Stimulated activated naive CD8-positive, alpha-beta T cell treated with anti-CD3 and anti-CD28 coated beads, Interleukin-15, Interleukin-2, amounts not matched to agents 100 U/mL and 50 U/mL, for 24 hours (primary cell): ENCODE results near the gene LRRC75B.
"Not testable (repeated sequence)": the region's sequence is repeated elsewhere in the genome, so short reads cannot be mapped to it uniquely, and the experiment has no call there.

Source experiments
- ATAC-seq: fragments of 150-1000 bp; cut with Tn5 transposase; one replicate; pipeline ENCODE4 v1.10.0; 2021
- DNase-seq: peaks from one replicate; pipeline ENCODE4 v3.0.0; 2021

Gene LRRC75B, protein sequence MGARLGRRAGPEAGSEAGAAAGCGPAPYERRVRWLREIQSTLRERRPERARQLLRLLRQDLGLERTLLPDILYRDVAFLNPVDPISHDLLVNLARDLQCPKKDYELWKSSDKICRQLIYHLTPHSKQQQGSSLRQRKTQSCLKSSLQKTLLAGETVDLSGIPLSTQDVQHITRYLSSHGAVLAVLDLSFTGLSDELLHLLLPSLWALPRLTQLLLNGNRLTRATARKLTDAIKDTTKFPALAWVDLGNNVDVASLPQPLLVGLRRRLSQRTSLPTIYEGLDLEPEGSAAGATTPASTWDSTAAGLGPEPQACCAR

DNA sequence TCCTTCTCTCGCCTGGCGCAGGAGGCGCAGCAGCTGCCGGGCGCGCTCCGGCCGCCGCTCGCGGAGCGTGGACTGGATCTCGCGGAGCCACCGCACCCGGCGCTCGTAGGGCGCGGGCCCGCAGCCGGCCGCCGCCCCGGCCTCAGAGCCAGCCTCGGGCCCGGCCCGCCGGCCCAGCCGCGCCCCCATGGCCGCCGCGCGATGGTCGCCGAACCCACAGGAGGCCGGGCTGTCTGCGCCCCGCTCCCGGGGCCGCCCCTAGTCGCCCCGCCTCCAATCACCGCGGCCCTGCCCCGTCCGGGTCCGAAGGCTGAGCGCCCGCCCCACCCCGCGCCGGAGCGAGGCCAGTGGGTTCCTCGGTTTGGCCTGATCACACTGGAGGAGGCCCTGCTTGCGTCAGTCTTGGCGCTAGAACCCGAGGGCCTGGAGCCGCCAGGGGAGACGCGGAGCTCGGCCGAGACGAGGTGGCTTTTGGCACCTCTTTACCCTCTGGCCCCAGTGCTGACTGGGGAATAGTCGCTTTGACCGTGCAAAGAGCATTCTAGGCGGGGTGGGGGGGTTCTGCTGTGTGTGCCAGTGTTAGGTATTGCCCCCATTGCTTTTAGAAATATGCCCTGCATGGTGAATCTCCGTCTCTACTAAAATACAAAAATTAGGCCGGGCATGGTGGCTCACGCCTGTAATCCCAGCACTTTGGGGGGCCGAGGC lies at the start of gene LRRC75B:
Gene LRRC75B (minus strand): TSS at position 223 of the 708 bp plus-strand sequence. CDS start 34 bp downstream, at position 189.
- DNase-seq: peak; percentile 66
- peak; percentile 80 for ATAC-seq

DNA sequence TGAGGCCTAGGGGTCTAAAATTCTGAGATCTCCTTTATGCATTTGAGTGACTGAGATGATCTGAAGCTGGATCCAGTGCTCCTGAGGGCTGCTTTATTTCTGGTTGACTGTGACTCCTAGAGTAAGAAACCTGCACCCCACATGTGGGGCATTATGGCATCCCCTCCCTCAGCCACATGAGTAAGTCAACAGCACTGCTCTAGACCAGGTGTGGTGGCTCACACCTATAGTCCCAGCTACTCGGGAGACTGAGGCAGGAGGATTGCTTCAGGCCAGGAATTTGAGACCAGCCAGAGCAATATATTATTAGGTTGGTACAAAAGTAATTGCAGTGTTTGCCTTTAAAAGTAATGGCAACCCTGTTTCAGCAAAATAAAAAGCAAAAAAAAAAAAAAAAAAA lies 49.4 kb upstream of the LRRC75B start:
- DNase-seq, ATAC-seq: not testable (repeated sequence)

DNA sequence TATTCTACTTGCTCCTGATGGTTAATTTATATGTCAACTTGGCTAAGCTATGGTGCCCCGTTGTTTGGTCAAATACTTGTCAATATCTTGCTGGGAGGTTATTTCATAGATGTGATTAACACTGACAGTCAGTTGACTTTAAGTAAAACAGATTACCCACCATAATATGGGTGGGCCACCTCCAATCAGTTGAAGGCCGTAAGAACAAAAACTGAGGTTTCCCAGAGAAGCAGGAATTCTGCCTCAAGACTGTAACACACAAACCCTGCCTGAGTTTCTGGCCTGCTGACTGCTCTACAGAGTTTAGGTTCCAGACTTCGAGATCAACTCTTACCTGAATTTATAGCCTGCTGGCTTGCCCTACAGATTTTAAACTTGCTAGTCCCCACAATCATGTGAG lies 43.6 kb upstream of the LRRC75B start:
- not testable (repeated sequence) for ATAC-seq, DNase-seq

DNA sequence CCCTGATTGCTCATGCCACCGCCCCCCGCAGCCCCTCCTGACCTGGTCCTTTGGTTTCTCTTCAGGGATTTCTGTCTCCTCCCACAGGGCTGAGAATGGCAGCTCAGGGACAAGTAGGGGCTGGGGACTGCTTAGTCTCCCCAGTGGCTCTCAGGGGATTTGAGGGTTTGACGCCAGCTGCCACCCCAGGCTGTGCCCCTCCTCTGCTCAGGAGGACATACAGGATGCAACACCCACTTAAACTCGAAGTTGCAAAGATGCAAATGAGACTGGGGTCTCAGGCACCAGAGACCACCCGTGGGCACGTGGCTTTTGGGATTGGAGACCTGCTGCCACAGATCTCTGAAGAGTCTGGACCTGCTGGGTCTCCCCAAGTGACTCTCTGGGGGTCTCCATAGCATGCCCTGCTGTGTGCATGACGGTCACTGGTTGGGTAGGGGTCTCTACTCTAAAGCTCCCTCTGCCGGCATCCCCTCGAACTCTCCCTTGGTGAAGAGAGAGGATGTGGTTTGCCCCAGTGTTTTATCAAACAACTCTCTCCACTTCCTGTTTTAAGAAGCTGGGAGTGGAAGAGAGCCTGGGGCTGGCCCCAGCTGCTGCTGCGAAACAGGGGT lies 42.0 kb upstream of the LRRC75B start:
- not testable (repeated sequence) for ATAC-seq
- DNase-seq: peak; percentile 11

DNA sequence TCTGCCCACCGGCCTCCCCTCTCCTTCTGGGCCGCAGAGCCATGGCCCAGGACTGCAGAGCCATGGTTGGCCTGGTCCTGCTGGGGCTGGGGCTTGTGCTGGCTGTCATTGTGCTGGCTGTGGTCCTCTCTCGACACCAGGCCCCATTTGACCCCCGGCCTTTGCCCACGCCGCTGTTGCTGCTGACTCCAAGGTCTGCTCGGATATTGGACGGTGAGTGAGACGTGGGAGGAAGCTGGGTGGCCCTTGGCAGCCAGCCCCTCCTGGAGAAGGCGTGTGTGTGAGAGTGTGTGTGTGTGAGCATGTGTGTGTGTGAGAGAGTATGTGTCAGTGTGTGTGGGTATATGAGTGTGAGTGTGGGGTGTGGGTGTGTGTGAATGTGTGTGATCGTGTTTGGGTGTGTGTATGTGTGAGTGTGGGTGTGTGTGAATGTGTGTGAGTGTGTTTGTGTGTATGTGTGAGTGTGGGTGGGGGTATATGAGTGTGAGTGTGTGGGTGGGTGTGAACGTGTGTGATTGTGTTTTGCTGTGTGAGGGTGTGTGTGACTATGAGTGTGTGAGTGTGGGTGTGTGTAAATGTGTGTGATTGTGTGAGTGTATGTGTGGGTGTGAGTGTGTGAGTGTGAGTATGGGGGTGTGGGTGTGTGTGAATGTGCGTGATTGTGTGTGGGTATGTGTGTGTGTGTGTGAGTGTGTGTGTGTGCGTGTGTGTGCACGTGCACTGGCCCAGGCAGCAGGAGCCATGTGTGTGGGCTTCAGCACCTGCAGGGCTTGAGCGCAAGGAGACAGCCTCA lies 40.6 kb upstream of the LRRC75B start:
- DNase-seq, ATAC-seq: not testable (repeated sequence)

DNA sequence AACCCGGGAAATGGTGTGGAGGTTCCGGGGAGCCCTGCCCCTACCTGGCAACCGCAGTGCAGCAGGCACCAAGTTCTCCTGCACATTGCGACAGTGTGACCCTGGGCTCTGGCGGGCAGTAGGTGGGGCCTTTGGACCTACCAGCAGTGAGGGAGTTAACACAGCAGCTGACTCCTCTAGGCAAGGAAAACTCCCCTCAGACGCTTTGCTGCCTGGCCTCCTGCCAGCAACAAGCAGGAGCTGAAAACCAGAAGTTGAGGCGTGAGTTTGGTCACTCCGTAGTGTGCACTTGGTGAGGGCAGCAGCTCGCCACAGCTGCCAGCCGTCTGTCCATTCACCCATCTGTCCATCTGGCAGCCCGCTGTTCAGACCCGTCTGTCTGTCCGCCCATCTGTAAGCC lies 39.8 kb upstream of the LRRC75B start:
- not testable (repeated sequence) for DNase-seq, ATAC-seq

DNA sequence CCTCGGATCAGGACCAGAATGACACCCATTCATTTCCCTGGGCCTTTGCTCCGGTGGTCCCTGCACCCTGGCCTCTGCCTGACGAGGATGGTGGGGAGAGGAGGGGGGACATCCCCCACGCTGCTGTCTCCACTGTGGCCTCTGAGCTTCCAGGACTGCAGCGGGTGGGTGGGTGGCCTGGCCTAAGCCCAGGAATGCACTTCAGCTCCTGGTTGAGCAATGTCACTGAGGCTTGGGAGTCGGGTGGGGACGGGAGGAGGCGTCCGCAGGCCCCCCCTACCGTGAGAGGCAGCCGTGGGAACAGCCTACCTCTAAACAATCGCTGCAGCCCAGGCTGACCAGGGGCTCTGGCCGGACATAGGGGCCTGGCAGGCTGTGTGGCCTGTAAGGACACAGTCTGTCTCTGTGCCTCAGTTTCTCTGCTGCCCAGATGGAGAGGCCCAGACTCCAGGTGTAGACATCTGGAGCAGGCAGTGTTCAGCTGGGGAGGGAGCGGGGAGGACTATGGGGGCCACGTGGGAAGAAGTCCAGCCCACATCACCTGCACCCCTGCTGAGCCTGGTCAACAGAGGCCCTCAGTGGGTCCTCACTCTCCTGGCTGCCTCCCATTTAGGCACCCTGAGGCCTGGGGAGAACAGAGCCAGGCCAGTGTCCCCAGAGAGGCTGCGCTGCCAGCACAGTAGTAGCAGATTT lies 38.7 kb upstream of the LRRC75B start:
- not testable (repeated sequence) for DNase-seq, ATAC-seq

DNA sequence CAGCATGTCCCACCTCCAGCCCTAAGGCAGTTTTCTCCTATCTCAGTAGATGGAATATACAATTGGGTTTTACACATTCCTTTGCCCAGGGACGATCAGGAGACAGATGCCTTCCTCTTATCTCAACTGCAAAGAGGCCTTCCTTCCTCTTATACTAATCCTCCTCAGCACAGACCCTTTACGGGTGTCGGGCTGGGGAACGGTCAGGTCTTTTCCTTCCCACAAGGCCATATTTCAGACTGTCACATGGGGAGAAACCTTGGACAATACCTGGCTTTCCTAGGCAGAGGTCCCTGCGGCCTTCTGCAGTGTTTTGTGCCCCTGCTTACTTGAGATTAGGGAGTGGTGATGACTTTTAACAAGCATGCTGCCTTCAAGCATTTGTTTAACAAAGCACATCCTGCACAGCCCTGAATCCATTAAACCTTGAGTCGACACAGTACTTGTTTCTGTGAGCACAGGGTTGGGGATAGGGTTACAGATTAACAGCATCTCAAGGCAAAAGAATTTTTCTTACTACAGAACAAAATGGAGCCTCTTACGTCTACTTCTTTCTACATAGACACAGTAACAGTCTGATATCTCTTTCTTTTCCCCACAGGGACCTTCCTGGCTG lies 38.0 kb upstream of the LRRC75B start:
- not testable (repeated sequence) for DNase-seq, ATAC-seq

DNA sequence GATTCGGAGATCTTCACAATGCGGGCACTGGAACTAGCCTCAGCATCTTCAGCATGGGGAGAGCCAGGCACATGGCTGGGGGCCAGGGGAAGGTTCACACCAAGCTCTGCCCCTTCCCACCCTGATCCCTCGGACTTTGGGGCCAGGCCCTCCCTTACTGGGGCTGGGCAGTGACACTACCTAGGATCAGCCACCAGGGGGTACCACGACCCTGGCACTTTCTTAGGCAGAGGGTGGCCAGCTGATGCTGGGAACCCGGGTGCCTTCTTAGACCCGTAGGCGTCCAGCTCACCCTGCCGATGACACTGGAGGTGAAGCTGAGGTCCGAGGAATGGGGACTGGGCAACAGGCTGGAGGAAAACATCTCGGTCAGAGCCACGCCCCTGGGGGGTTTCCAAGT lies 36.2 kb upstream of the LRRC75B start:
- ATAC-seq: not testable (repeated sequence)
- peak; percentile 20 for DNase-seq

DNA sequence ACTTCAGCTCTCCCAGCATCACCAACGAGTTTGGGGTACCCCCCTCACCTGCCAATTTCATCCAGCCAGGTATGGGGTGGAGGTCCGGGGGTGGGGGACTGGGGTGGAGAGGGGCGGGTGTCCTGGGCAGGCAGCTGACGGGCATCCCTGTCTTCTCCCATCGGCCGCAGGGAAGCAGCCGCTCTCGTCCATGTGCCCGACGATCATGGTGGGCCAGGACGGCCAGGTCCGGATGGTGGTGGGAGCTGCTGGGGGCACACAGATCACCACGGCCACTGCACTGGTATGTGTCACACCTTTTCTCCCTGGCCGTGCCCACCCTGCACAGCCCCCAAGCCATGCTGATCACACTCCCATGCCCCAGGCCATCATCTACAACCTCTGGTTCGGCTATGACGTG lies 35.0 kb upstream of the LRRC75B start:
- ATAC-seq, DNase-seq: not testable (repeated sequence)

DNA sequence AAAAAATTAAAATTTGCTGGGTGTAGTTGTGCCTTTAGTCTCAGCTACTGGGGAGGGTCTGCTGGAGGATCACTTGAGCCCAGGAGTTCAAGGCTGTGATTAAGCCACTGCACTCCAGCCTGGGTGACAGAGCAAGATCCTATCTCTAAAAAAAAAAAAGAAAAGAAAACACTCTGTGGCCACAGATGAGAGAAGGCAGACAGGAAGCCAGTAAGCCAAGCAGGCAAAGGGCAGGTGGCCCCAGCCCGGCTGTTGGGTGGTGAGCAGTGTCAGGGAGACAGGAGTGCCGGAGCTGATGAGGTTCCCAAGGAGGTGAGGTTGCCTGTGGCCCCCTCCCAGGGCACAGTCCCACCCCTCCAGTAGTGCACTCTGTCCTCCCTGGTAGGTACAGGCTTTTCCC lies 29.7 kb upstream of the LRRC75B start:
- not testable (repeated sequence) for DNase-seq, ATAC-seq

DNA sequence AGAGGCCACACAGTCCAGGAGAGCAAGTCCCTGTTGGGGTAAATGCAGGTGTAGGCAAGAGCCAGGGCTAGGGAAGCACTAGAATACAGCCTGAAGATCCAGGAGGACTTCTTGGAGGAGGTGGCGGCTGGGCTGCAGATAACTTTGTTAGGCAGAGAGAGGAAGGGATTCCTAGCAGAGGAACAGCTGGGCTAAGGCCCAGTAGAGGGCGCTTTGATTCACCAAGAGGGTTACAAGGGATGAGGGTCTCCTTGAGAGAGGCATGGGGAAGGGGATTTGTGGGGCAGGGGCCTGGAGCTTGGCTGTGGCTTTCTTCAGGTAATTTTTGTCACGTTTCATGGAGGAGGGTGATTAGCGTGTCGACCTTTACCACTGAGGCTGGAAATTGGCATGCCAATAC lies 28.4 kb upstream of the LRRC75B start:
- DNase-seq, ATAC-seq: not testable (repeated sequence)

DNA sequence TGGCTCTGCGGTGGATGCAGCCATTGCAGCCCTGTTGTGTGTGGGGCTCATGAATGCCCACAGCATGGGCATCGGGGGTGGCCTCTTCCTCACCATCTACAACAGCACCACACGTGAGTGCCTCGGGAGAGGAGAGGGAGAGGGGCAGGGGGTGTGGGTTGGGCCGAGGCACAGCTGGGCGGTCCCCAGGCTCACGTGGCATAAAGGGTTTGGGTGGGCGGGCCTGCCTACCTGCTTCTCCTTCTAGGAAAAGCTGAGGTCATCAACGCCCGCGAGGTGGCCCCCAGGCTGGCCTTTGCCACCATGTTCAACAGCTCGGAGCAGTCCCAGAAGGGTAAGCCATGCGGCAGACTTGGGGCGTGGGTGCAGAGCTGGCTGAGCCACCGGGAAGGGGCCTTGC lies 21.9 kb upstream of the LRRC75B start:
- DNase-seq, ATAC-seq: not testable (repeated sequence)

DNA sequence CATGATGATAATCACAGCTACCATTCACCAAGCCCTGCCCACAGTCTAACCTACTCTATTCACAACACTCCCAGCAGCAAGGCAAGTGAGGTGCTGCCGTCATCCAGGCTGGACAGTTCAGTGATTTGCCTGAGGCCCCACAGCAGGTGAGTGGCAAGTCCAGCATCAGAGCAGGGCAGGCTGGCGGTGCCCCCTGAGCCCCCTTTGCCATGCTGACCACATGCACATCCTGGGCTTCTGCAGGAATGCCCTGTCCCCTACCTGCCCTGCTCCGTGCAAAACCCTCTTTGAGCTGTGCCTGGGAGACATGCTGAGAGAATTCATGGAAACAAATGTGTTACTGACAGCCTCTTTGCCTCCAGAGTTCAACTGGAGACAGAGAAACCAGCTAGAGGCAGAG lies 17.0 kb upstream of the LRRC75B start:
- DNase-seq, ATAC-seq: not testable (repeated sequence)

DNA sequence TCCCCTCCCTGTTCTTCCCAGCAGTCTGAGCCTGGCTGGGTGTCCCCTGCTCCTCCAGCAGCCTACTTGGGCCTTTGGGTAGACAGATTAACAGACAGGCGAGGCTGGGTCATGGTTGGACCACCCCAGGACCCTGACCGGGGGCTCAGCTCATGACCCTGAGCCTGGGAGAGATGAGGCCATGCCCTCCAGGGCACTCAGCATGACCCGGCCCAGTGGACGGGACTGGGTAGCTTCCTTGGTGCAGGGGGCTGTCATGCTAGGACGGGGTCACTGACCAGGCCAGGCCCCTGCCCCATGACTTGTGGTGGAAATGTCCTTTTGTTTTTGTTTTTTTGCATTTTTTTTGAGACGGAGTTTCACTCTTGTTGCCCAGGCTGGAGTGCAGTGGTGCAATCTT lies 15.5 kb upstream of the LRRC75B start:
- ATAC-seq, DNase-seq: not testable (repeated sequence)

DNA sequence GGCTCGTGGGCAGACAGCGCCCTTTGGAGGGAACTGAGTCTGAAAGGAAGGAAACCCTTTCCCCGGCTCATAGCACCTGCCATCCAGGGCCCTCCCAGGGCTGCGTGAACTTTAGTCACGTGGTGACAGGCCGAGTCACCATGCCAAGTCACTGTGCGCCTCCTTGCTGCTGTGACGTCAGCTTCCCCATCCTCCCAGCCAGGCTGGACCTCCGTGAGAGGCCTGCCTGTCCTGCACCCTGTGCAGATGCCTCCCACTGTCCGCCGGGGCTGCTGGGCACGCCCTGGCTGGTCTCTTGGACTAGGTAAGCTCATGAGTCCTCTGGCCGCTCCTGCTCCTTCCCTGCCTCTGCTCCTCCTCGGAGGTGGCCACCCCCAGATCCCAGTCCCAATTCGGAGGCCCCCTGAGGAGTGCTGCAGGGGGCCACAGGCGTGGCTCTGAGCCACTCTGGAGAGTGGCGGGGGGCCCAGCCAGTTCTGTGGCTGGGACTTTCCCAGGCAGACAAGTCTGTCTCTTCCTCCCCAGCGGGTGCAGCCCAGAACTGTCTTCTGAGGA lies 14.6 kb upstream of the LRRC75B start:
- ATAC-seq (peak; percentile 83), DNase-seq (peak; percentile 71)

DNA sequence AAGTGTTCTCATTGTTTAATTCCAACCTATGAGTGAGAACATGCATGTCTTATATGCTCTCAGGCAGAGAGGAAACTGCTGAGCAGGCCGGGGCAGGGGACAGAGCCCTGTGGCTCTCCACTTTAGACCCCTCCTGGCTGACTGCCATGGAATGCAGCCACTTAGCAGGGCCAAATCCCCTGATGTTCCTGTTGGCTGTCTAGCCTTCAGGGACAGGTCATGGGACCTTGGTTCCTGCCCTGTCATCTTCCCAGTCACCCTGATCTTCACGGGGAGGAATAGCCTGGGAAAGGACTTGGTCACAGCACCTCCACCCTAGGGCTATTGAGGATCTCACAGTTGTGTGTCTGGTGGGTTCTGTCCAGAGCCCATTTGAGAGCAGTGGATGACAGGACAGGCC lies 13.5 kb upstream of the LRRC75B start:
- not testable (repeated sequence) for ATAC-seq

DNA sequence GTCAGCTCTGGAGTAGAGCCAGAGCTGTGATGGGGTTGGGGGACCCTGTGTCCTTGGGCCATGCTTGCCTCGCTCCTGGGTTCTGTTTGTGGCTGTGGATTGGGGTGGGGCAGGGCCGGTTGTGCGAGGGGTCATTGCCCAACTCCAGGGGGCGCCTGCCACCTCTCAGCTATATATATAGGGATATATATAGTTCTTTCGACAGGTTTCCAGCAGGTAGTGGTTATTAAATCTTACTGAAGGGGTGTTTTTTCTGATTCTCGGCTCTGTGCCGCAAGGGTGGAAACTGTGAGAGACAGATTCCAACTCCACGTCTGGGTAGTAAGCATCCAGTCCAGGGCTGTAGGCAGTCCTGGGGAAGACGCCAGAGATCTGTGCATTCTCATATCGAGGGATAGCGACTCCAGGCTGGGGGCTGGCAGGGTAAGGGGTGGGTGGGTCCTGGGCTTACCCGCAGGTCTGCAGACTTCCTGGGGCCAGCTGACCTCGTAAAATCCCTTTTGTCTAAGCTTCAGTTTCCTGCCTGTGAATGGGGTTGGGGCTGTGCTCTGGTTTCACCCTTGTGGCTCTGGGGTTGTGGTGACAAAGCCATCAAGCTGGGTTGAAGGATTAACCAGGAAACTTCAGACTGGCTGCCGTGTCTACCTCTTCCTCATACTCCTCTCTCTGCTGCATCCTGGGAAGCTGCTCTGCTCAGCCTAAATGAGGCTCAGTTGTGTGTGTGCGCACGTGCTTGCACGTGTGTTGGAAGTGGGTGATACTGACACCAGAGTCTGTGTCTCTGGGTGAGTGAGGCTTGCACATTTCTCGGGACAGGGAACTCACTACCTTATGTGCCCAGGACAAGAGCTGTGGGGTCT lies 11.1 kb upstream of the LRRC75B start:
- DNase-seq: peak; percentile 54
- ATAC-seq: peak; percentile 37

More for the DNA sequence above, 13.5 kb upstream of the LRRC75B start:
- DNase-seq: not testable (repeated sequence)
